ENCODE measurements around the gene SERPINB2. TPM values are rescaled to one million over a fixed set of nuclear protein-coding genes. Genes with fewer than 3 reads are reported as not detected.

Gene SERPINB2
- total and polyA plus RNA-seq, 2 donors (not counting 1 experiment from before 2014, with no cell fraction given): 0.25 to 1.4 TPM

GRCh38 chr18:63889626-63890025 is 2.1 kb downstream of the SERPINB2 start:
- no peak overlapping the region for H2AFZ ChIP-seq (ENCODE audit: insufficient read depth, low read depth, low read length, poor library complexity, severe bottlenecking)

More at GRCh38 chr18:63889626-63890025, 2.1 kb downstream of the SERPINB2 start:
- intact Hi-C loops (cut with micrococcal nuclease): no loop called here
- Histone ChIP-seq H4K20me1 (ENCODE audit: control insufficient read depth, insufficient read depth, low read length, poor library complexity, severe bottlenecking) (no peaks in the 10 kb centered on the region), H3K36me3 (replicated peaks in 1 of 2; ENCODE audit: control extremely low read depth in 1 of 2, control insufficient read depth in 1 of 2, extremely low read depth in 1 of 2, insufficient read depth in 2 of 2, low read length in 1 of 2) (no peaks in the 10 kb centered on the region), H3K27me3 (replicated peaks in 1 of 4; ENCODE audit: control extremely low read depth in 1 of 4, control insufficient read depth in 3 of 4, insufficient read depth in 4 of 4, low read length in 3 of 4) (no peaks in the 10 kb centered on the region), H3K9me3 (ENCODE audit: control extremely low read depth in 1 of 3, control insufficient read depth in 2 of 3, insufficient read depth in 1 of 3, low read length in 2 of 3) (no peaks in the 10 kb centered on the region), H3K9ac (ENCODE audit: low read length) (no peak overlapping the region), H3K4me2 (replicated peaks; ENCODE audit: low read depth, low read length, poor library complexity, severe bottlenecking) (no peak overlapping the region), H3K27ac (ENCODE audit: low read length in 2 of 2) (no peak overlapping the region), H3K4me1 (ENCODE audit: control insufficient read depth in 2 of 2, insufficient read depth in 2 of 2, low read length in 2 of 2) (no peaks in the 10 kb centered on the region), H3K4me3 (ENCODE audit: control extremely low read depth in 1 of 5, extremely low read depth in 1 of 5, insufficient read depth in 1 of 5, low read depth in 2 of 5, low read length in 4 of 5) (no peak overlapping the region), H3K79me2 (ENCODE audit: control insufficient read depth, insufficient read depth, low read length) (no peaks in the 10 kb centered on the region)
- ATAC-seq (ENCODE audit: low read depth) (no peak), DNase-seq (no peak)
- POLR2A ChIA-PET: no interaction called here
- WGBS (ENCODE audit: insufficient coverage): no CpG with 5 or more reads among the region's 2 CpGs
- Mint-ChIP-seq H3K27me3 (peaks cover 16% of the 10 kb centered on the region), H3K4me3 (no peak overlapping the region), H3K9me3 (ENCODE audit: insufficient read depth) (no peaks in the 10 kb centered on the region), H3K27ac (no peak overlapping the region), H3K4me1 (no peaks in the 10 kb centered on the region)
- TF ChIP-seq EZH2 (IDR thresholded peaks at IDR 0.05; ENCODE audit: borderline replicate concordance, insufficient read depth, low read depth, low read length, poor library complexity, severe bottlenecking) (no peak), CTCF (IDR thresholded peaks at IDR 0.05) (no peak)
- CTCF ChIA-PET: no interaction called here
